GM12801 (cell line): ENCODE data around the gene RAPGEF1.

Source experiments
- TF ChIP-seq, protein P1 (sequence below): IDR thresholded peaks from one replicate; pipeline ENCODE4 v1.5.1; 2011; ENCODE audit warnings: control low read depth; ENCODE audit not compliant: insufficient read length; ENCODE audit errors: extremely low read depth

RAPGEF1 gene

DNA sequence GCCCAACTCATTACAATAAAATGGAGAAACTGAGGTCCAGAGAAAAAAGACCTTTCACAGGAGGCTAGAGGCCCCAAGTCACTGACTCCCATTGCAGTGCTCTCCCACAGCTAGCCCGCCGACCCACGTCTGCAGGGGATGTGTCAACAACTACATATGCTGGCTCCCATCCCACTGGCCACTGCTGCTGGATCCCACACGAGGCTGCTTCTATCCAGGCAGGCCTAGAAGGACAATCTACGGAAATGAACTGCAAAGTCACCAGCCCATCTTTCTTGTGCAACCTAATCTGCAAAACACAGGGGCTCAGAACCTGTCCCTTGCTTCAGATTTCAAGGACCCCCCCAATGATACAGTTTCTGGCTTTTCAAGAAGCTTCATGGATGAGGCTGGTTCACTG is 24.0 kb downstream of the RAPGEF1 start:
- TF ChIP-seq, protein P1, sequence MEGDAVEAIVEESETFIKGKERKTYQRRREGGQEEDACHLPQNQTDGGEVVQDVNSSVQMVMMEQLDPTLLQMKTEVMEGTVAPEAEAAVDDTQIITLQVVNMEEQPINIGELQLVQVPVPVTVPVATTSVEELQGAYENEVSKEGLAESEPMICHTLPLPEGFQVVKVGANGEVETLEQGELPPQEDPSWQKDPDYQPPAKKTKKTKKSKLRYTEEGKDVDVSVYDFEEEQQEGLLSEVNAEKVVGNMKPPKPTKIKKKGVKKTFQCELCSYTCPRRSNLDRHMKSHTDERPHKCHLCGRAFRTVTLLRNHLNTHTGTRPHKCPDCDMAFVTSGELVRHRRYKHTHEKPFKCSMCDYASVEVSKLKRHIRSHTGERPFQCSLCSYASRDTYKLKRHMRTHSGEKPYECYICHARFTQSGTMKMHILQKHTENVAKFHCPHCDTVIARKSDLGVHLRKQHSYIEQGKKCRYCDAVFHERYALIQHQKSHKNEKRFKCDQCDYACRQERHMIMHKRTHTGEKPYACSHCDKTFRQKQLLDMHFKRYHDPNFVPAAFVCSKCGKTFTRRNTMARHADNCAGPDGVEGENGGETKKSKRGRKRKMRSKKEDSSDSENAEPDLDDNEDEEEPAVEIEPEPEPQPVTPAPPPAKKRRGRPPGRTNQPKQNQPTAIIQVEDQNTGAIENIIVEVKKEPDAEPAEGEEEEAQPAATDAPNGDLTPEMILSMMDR, result no peak

- TF ChIP-seq, protein P1, result no peak
Observed at GRCh38 chr9:131714821-131715220, 25.1 kb downstream of the RAPGEF1 start.

GRCh38 chr9:131714161-131714646 is 25.7 kb downstream of the RAPGEF1 start:
- TF ChIP-seq, protein P1, result no peak

DNA sequence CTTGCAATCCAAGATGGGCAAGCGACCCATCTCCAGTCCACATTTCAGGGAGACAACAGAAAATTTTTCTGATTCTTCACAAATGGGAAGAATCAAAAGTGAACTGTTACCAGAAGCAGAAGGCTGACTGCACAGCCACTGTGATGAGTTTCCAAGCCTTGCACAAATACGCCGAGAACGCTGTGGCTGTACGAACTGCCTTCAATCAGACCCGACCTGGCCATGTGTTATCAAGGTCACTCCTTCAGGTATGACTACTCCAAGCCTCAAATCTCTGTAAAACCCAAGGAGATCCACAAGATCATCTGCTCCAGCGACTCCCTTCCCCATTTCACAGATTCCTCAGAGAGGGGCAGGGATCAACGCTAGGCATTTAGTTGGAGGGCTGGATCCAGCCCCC is 26.9 kb downstream of the RAPGEF1 start:
- TF ChIP-seq, protein P1, result no peak

DNA sequence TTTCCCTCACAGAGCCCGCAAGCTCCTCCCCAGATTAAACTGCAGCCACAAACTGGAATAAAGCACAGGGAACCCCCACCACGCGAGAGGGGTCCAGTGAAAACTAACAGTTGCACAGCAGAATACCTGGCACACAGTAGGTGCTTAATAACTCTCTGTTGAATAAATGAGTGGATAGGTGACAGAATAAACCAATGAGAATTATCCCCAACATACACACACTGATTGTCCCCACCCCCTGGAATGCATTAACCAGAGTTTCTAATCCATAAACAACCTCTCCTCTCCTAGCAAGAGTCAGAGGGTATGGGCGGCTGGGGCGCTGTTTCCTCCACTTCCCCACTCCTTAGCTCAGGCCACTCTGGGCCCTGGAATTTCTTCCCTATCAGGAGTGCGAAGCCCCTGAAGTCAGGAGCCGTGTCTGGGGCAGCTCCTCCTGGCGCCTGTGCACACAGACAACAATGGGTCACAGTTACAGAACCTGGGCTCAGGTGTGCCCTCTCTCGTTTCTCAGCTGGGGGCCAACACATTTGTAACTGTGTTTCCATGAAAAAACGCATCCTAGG is 27.6 kb downstream of the RAPGEF1 start:
- TF ChIP-seq, protein P1, result no peak

DNA sequence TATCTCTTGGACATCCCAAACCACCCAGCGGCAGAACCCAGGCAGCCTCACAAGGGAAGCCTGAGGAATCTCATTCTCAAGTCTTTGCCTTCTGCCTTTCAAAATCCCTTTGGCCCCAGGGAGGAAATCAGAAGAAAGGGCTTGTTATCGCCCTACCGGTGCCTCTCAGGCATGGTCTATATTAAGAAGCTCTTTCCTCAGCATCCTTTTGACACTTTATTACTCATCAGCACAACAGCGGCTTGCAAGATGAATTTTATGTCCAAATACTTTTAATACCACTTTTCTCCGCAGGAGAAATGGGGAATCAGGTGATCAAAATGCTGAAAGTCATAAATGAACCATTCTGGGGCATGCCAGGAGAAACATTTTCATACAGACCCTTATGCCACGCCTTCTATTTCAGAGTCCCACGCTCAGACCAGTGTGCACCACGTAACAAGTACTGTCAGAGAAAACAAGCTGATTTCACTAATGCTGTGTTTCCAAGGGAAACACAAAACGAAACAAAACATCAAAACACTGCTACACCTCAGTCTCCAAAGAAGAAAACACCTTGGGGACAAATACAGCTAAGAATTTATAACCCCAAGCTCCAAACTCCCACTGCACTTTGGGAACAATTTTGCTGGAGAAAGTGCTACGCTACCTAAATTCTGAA is 30.0 kb downstream of the RAPGEF1 start:
- TF ChIP-seq, protein P1, result no peak

DNA sequence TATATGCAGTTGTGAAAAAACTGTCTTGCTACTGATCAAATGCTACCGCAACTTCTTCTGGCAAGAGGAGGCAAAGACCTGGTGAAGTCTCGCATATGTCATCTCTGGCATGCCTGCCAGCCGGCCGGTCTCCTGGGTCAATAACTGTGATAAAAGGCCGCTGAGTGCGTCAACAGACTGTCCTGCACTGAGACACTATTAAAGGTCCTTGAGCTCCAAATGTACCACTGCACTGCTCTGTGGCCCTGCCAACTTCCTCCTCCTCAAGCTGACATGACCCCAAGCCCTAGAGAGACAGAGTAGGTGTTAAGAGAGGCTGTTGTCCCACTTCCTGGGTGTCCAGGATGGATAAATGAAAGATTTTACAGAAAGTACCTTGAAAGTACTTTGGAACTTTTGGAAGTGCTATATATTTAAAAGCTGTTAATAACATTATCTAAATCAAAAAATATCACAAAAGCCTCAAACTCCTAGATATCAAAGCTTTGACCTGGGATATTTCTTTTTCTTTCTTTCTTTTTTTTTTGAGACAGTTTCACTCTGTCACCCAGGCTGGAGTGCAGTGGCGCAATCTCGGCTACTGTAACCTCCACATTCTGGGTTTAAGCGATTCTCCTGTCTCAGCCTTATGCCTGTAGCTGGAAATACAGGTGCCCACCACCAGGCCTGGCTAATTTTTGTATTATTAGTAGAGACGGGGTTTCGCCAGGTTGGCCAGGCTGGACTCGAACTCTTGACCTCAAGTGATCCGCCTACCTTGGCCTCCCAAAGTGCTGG is 31.5 kb downstream of the RAPGEF1 start:
- TF ChIP-seq, protein P1, result no peak
